HepG2 (cell line): ENCODE data around the gene COL9A3. TPM values are rescaled to one million over a fixed set of nuclear protein-coding genes. Genes with fewer than 3 reads are reported as not detected.

ENCODE experiments used
- ARID4A ChIP-seq: sonication (generic); formaldehyde crosslinking; IDR thresholded peaks from 2 replicates; pipeline ENCODE4 v1.5.0; 2020; ENCODE audit warnings: mild to moderate bottlenecking, missing genetic modification reagents, borderline replicate concordance
- DPF2 ChIP-seq: sonication (generic); formaldehyde crosslinking; IDR thresholded peaks from 2 replicates; pipeline ENCODE4 v1.4.0; 2020; ENCODE audit warnings: mild to moderate bottlenecking, low read depth, missing genetic modification reagents, borderline replicate concordance
- DZIP1 ChIP-seq: sonication (generic); formaldehyde crosslinking; IDR thresholded peaks from 2 replicates; pipeline ENCODE4 v1.5.0; 2020; ENCODE audit warnings: mild to moderate bottlenecking, missing genetic modification reagents
- HNRNPLL ChIP-seq: fragments of 200-400 bp; formaldehyde crosslinking; IDR thresholded peaks from 2 replicates; pipeline ENCODE4 v1.6.1; 2017; ENCODE audit warnings: mild to moderate bottlenecking, low read depth, low read length; ENCODE audit not compliant: poor library complexity, severe bottlenecking
- IRF2 ChIP-seq: IDR thresholded peaks from 2 replicates; pipeline ENCODE4 v1.6.1; 2018; ENCODE audit warnings: missing genetic modification reagents, missing compliant biosample characterization
- MEF2D ChIP-seq: sonication (generic); formaldehyde crosslinking; IDR thresholded peaks from 2 replicates; pipeline ENCODE4 v1.5.1; 2020; ENCODE audit warnings: mild to moderate bottlenecking, missing genetic modification reagents
- RBM39 ChIP-seq: fragments of 200-400 bp; formaldehyde crosslinking; IDR thresholded peaks from one replicate; pipeline ENCODE4 v1.6.1; 2018; ENCODE audit warnings: antibody characterized with exemption, mild to moderate bottlenecking, low read depth, low read length; ENCODE audit not compliant: poor library complexity, severe bottlenecking
- SAFB2 ChIP-seq: sonication (generic); formaldehyde crosslinking; IDR thresholded peaks from 2 replicates; pipeline ENCODE4 v1.5.1; 2020; ENCODE audit warnings: missing genetic modification reagents, low read depth, mild to moderate bottlenecking, borderline replicate concordance
- SIX1 ChIP-seq: sonication (generic); formaldehyde crosslinking; IDR thresholded peaks from 2 replicates; pipeline ENCODE4 v1.4.0; 2020; ENCODE audit warnings: missing genetic modification reagents, borderline replicate concordance
- ZNF207 ChIP-seq: fragments of 450-650 bp; IDR thresholded peaks from 2 replicates; pipeline ENCODE4 v1.6.1; 2016; ENCODE audit warnings: antibody characterized with exemption, borderline replicate concordance
- ZNF724P ChIP-seq: sonication (generic); formaldehyde crosslinking; IDR thresholded peaks from 2 replicates; pipeline ENCODE4 v1.8.0; 2022; ENCODE audit warnings: missing genetic modification reagents, borderline replicate concordance
- ZNF781 ChIP-seq: sonication (generic); formaldehyde crosslinking; IDR thresholded peaks from 2 replicates; pipeline ENCODE4 v1.5.1; 2020; ENCODE audit warnings: borderline replicate concordance, mild to moderate bottlenecking, missing genetic modification reagents; ENCODE audit errors: not compliant biosample characterization
- polyA plus RNA-seq, 8 experiments: library from polyadenylated mRNA; depleted of rRNA in 3 of 8; stranded (reverse) in 7 of 8; unstranded in 1 of 8; fragments of >200 nt; fragmentation: Illumina TruSeq in 4 of 8; extraction: Trizol in 4 of 8; gene quantifications; 2 replicates each; pipeline versions ENCODE4 v1.2.1 to v1.2.3, GENCODE V29; 2011 to 2016; ENCODE audit warnings: low read depth in 4 of 8, missing spikeins in 1 of 8, mixed read lengths in 1 of 8; ENCODE audit not compliant: insufficient read depth in 1 of 8
- total RNA-seq, 5 experiments: library from RNA; depleted of rRNA; stranded (reverse); fragments of >200 nt; fragmentation: Illumina TruSeq; extraction: Trizol; gene quantifications; 2 replicates each; pipeline ENCODE4 v1.2.3, GENCODE V29; 2016; ENCODE audit warnings: low read depth in 1 of 5
- TF ChIP-seq, protein P1 (sequence below): sonication (generic); formaldehyde crosslinking; IDR thresholded peaks from 2 replicates; pipeline ENCODE4 v1.4.0; 2020; ENCODE audit warnings: missing genetic modification reagents, borderline replicate concordance
- TF ChIP-seq, protein P2 (sequence below): sonication (generic); formaldehyde crosslinking; IDR thresholded peaks from 2 replicates; pipeline ENCODE4 v1.4.0; 2020; ENCODE audit warnings: missing genetic modification reagents, mild to moderate bottlenecking, borderline replicate concordance

COL9A3 gene
- total and polyA plus RNA-seq, 2 of the 13 experiments (the other 11 are each of a cell fraction or from before 2014, with no cell fraction given) = 155 to 204 TPM

- TF ChIP-seq ARID4A (peak; percentile 53; the same call in 1 of the 2 replicates), MEF2D (CRISPR knock-in tag) (0 out of 2 replicates have a peak, but pooled peaks have one; percentile 26), DPF2 (peak; percentile 45; the same call in 1 of the 2 replicates), RBM39 (peak; percentile 73), ZNF724P (0 out of 2 replicates have a peak, but pooled peaks have one; percentile 15), HNRNPLL (peak; percentile 86), IRF2 (CRISPR knock-in tag) (peak; percentile 89), SAFB2 (no peak), SIX1 (no peak; the same call in 1 of the 2 replicates), DZIP1 (CRISPR knock-in tag) (no peak; the same call in 1 of the 2 replicates), ZNF781 (CRISPR knock-in tag) (peak; percentile 67), ZNF207 (no peak)
- TF ChIP-seq, protein P1, sequence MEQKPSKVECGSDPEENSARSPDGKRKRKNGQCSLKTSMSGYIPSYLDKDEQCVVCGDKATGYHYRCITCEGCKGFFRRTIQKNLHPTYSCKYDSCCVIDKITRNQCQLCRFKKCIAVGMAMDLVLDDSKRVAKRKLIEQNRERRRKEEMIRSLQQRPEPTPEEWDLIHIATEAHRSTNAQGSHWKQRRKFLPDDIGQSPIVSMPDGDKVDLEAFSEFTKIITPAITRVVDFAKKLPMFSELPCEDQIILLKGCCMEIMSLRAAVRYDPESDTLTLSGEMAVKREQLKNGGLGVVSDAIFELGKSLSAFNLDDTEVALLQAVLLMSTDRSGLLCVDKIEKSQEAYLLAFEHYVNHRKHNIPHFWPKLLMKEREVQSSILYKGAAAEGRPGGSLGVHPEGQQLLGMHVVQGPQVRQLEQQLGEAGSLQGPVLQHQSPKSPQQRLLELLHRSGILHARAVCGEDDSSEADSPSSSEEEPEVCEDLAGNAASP = peak; percentile 60
- TF ChIP-seq, protein P2, sequence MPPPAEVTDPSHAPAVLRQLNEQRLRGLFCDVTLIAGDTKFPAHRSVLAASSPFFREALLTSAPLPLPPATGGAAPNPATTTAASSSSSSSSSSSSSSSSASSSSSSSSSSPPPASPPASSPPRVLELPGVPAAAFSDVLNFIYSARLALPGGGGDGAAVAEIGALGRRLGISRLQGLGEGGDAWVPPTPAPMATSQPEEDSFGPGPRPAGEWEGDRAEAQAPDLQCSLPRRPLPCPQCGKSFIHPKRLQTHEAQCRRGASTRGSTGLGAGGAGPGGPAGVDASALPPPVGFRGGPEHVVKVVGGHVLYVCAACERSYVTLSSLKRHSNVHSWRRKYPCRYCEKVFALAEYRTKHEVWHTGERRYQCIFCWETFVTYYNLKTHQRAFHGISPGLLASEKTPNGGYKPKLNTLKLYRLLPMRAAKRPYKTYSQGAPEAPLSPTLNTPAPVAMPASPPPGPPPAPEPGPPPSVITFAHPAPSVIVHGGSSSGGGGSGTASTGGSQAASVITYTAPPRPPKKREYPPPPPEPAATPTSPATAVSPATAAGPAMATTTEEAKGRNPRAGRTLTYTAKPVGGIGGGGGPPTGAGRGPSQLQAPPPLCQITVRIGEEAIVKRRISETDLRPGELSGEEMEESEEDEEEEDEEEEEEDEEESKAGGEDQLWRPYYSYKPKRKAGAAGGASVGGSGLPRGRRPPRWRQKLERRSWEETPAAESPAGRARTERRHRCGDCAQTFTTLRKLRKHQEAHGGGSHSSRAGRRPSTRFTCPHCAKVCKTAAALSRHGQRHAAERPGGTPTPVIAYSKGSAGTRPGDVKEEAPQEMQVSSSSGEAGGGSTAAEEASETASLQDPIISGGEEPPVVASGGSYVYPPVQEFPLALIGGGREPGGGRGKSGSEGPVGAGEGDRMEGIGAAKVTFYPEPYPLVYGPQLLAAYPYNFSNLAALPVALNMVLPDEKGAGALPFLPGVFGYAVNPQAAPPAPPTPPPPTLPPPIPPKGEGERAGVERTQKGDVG (CRISPR knock-in tag) = 0 out of 2 replicates have a peak, but pooled peaks have one; percentile 31
Observed at GRCh38 chr20:62875419-62876361, 58.8 kb downstream of the COL9A3 start (continued).
